ENCODE data around the gene PKHD1. TPM values are rescaled to one million over a fixed set of nuclear protein-coding genes. Genes with fewer than 3 reads are reported as not detected.

PKHD1 gene
- total RNA-seq, 1 experiment from 2014 or later, result not detected

DNA sequence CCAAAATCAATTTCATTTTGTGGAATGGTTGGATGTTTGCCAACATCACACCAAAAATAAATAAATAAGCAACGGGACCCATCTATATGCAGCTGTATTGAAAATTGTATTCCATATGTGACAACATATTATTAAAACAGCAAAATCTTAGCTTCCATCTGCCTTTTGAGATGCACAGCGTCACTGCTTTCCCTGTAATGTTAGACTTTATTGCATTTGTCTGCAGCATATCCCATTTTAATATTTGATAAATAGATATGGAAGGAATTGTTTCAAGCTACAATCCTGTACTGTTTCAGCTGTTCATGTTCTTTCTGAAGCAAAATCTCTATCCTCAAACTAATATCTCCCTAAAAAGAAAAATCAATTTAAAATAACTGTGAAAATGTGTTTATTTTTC, 509.1 kb downstream of the PKHD1 start:
- ChIA-PET CTCF (interaction anchor here (0.7 kb wide), 1 partner anchor 25 kb away, joined by 3 read pairs; no protein-coding TSS in a partner anchor), POLR2A (no interaction called here)
- TF ChIP-seq, protein P1, sequence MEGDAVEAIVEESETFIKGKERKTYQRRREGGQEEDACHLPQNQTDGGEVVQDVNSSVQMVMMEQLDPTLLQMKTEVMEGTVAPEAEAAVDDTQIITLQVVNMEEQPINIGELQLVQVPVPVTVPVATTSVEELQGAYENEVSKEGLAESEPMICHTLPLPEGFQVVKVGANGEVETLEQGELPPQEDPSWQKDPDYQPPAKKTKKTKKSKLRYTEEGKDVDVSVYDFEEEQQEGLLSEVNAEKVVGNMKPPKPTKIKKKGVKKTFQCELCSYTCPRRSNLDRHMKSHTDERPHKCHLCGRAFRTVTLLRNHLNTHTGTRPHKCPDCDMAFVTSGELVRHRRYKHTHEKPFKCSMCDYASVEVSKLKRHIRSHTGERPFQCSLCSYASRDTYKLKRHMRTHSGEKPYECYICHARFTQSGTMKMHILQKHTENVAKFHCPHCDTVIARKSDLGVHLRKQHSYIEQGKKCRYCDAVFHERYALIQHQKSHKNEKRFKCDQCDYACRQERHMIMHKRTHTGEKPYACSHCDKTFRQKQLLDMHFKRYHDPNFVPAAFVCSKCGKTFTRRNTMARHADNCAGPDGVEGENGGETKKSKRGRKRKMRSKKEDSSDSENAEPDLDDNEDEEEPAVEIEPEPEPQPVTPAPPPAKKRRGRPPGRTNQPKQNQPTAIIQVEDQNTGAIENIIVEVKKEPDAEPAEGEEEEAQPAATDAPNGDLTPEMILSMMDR (IDR thresholded peaks at IDR 0.05; ENCODE audit: unreplicated experiment), result no peak
- intact Hi-C loops (cut with micrococcal nuclease), result no loop called here
- no peak overlapping the region for H3K27ac Mint-ChIP-seq (ENCODE audit: low read depth, unreplicated experiment)
- no TSS peak for BruUV-seq (replicated peaks)
- no peaks in the 10 kb centered on the region for H3K9me3 Mint-ChIP-seq (ENCODE audit: unreplicated experiment)
- H3K27me3 Mint-ChIP-seq (ENCODE audit: insufficient read depth, unreplicated experiment), result no peaks in the 10 kb centered on the region
- no peak overlapping the region for H3K4me3 Mint-ChIP-seq (ENCODE audit: unreplicated experiment)
- H3K36me3 Mint-ChIP-seq (ENCODE audit: insufficient read depth, unreplicated experiment), result no peaks in the 10 kb centered on the region
- H3K4me1 Mint-ChIP-seq (ENCODE audit: insufficient read depth, unreplicated experiment), result no peaks in the 10 kb centered on the region
- DNase-seq (ENCODE audit: unreplicated experiment), result no peak

DNA sequence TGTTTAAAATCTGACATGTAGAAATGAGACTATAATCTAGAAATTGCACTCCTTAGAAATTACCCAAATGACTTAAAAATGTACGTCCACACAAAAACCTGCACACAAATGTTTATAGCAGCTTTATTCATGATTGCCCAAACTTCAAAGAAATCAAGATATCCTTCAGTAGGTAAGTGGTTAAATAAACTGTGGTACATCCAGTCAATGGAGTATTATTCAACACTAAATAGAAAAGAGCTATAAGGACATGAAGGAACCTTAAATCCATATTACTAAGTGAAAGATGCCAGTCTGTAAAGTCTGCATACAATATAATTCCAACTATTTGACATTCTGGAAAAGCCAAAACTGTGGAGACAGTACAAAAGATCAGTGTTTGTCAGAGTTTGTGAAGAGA, 513.4 kb downstream of the PKHD1 start:
- ChIA-PET CTCF (no interaction called here), POLR2A (no interaction called here)
- no peaks in the 10 kb centered on the region for H3K9me3 Mint-ChIP-seq (ENCODE audit: unreplicated experiment)
- TF ChIP-seq, protein P1 (IDR thresholded peaks at IDR 0.05; ENCODE audit: unreplicated experiment), result no peak
- no peak for DNase-seq (ENCODE audit: unreplicated experiment)
- H3K4me1 Mint-ChIP-seq (ENCODE audit: insufficient read depth, unreplicated experiment), result peaks cover 7% of the 10 kb centered on the region
- no peak overlapping the region for H3K4me3 Mint-ChIP-seq (ENCODE audit: unreplicated experiment)
- BruUV-seq (replicated peaks), result no TSS peak
- no peaks in the 10 kb centered on the region for H3K27me3 Mint-ChIP-seq (ENCODE audit: insufficient read depth, unreplicated experiment)
- no peak overlapping the region for H3K27ac Mint-ChIP-seq (ENCODE audit: low read depth, unreplicated experiment)
- intact Hi-C loops (cut with micrococcal nuclease), result no loop called here
- H3K36me3 Mint-ChIP-seq (ENCODE audit: insufficient read depth, unreplicated experiment), result peaks cover 6% of the 10 kb centered on the region

DNA sequence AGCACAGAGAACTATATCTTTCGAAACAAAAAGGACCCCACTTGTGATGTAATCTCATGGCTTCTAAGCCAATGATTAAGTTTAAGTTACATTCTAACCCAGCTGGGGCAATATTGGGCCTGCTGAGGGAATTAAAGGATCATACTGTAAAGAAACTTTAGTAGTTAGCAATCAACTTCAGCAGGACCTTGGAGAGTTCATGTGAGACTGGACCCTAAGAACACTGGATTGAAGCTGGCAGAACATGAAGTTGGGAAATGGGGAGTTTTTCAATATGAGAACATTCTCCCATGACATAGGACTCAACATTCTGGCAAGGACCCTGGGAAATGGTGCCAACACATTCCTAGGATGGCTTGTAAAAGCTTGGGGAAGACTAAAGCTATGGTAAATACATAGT, 516.2 kb downstream of the PKHD1 start:
- no peak overlapping the region for H3K4me3 Mint-ChIP-seq (ENCODE audit: unreplicated experiment)
- peak; percentile 28 for DNase-seq (ENCODE audit: unreplicated experiment)
- TF ChIP-seq, protein P1 (IDR thresholded peaks at IDR 0.05; ENCODE audit: unreplicated experiment), result no peak
- H3K27me3 Mint-ChIP-seq (ENCODE audit: insufficient read depth, unreplicated experiment), result no peaks in the 10 kb centered on the region
- ChIA-PET CTCF (interaction anchor here (1.2 kb wide), 2 partner anchors 15 to 18 kb away, joined by 3 to 6 read pairs; no protein-coding TSS in a partner anchor), POLR2A (no interaction called here)
- H3K27ac Mint-ChIP-seq (ENCODE audit: low read depth, unreplicated experiment), result no peak overlapping the region
- BruUV-seq (replicated peaks), result no TSS peak
- peaks cover 6% of the 10 kb centered on the region for H3K36me3 Mint-ChIP-seq (ENCODE audit: insufficient read depth, unreplicated experiment)
- intact Hi-C loops (cut with micrococcal nuclease), result no loop called here
- H3K9me3 Mint-ChIP-seq (ENCODE audit: unreplicated experiment), result no peaks in the 10 kb centered on the region
- peaks cover 13% of the 10 kb centered on the region for H3K4me1 Mint-ChIP-seq (ENCODE audit: insufficient read depth, unreplicated experiment)

DNA sequence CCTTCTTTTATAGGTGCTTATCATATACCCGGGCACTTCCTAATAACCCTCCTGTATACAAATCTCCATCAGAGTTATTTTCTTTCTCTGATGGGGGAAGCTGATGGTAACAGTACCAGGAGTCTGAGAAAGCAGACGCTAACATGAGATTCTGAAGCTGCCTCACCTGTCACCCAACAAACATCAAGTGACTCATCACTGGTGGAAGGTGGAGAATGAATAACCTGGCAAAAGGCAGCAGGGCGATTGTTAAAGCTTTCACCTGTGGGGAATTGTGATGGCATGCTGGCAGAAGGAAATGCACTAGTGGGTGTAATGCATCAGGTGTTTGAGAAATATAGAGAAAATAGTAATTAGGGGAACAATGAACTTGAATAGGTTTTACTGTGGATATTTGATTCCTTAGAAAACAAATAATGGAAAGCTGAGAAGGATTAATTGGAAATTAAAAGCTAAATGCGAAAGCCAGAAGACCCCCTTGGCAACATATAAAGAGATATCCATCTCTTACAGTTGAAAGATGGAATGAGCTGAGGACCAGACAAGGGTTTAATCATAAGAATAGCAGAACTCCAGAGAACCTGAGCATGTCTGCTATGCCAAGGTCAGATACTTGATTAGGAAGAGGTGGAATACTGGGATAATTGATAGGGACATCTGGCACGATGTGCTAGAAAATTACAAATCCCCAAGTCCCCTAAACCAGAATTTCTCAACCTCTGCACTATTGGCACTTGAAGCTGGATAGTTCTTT, 517.1 kb downstream of the PKHD1 start:
- Mint-ChIP-seq H3K27me3 (ENCODE audit: insufficient read depth, unreplicated experiment) (no peaks in the 10 kb centered on the region), H3K4me3 (ENCODE audit: unreplicated experiment) (no peak overlapping the region), H3K9me3 (ENCODE audit: unreplicated experiment) (no peaks in the 10 kb centered on the region), H3K27ac (ENCODE audit: low read depth, unreplicated experiment) (no peak overlapping the region), H3K4me1 (ENCODE audit: insufficient read depth, unreplicated experiment) (peaks cover 13% of the 10 kb centered on the region), H3K36me3 (ENCODE audit: insufficient read depth, unreplicated experiment) (peaks cover 6% of the 10 kb centered on the region)
- ChIA-PET CTCF (interaction anchor here (0.6 to 1.4 kb wide), 13 partner anchors 10 to 396 kb away, joined by 3 to 8 read pairs (median 3); no protein-coding TSS in a partner anchor), POLR2A (interaction anchor here (0.6 kb wide), 1 partner anchor 88 kb away, joined by 3 read pairs; no protein-coding TSS in a partner anchor)
- intact Hi-C loops (cut with micrococcal nuclease), result no loop called here
- peak; percentile 21 for DNase-seq (ENCODE audit: unreplicated experiment)
- TF ChIP-seq, protein P1 (IDR thresholded peaks at IDR 0.05; ENCODE audit: unreplicated experiment), result no peak
- BruUV-seq (replicated peaks), result no TSS peak

Data from MCF 10A (cell line).